Lower lobe of right lung (tissue), 2 donors: Measurements from ENCODE around the gene GOLGA8M. TPM values are rescaled to one million over a fixed set of nuclear protein-coding genes. Genes with fewer than 3 reads are reported as not detected.
"Not testable (repeated sequence)": the region's sequence is repeated elsewhere in the genome, so short reads cannot be mapped to it uniquely, and the experiment has no call there.

ENCODE experiments used
- ATAC-seq, 2 donors: fragments of 200-7000 bp; cut with Tn5 transposase; one replicate each; pipeline ENCODE4 v1.9.1; 2020 to 2022; ENCODE audit warnings: mild to moderate bottlenecking in 2 of 2, moderate library complexity in 2 of 2
- DNase-seq: peaks from one replicate; pipeline ENCODE4 v3.0.0-alpha.2; 2020
- H3K27ac ChIP-seq: fragments of 200-600 bp; one replicate; pipeline ENCODE4 v1.8.0; 2022
- H3K27me3 ChIP-seq: fragments of 200-600 bp; one replicate; pipeline ENCODE4 v1.8.0; 2022; ENCODE audit warnings: low read depth
- H3K36me3 ChIP-seq: fragments of 200-600 bp; one replicate; pipeline ENCODE4 v1.8.0; 2022; ENCODE audit warnings: mild to moderate bottlenecking
- H3K4me1 ChIP-seq: fragments of 200-600 bp; one replicate; pipeline ENCODE4 v1.8.0; 2022
- H3K4me3 ChIP-seq: fragments of 200-600 bp; one replicate; pipeline ENCODE4 v1.8.0; 2022; ENCODE audit warnings: mild to moderate bottlenecking
- H3K9me3 ChIP-seq: fragments of 200-600 bp; one replicate; pipeline ENCODE4 v1.8.0; 2022
- intact Hi-C: fragments of 100-400 bp; cut with DNase I; formaldehyde crosslinking; loops from one replicate; pipeline ENCODE4 v1.11.0; 2022
- total RNA-seq: library from RNA; stranded (reverse); fragmentation: NEBNext Ultra II Directional; extraction: Animal tissue kit (Norgen Biotek cat#: 25700); gene quantifications from one replicate; pipeline ENCODE4 v1.2.1, GENCODE V29; 2021
- donor health status: DM: no; HTN: yes; CAD: no; lungs with severe emphysema.

Gene GOLGA8M
- total RNA-seq, 1 donor from 2014 or later, result 2.9 TPM

DNA sequence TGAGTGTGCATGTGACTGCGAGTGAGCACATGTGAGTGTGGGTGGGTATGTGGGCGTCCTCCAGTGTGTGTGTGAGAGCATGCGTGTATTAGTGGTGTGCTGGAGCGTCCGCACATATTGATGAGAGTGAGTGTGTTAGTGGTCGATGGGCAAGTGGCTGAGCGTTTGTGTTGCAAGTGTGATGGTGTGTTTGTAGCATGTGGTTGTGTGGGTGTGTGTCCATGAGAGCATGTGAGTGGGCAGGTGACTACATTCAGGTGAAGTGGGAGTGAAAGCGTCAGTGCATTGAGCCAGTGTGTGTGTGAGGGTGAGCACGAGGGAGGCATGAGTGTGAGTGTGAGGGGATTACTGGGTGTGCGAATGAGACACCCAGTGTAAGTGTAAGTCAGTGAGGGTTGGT, 59.7 kb downstream of the GOLGA8M start:
- intact Hi-C loops, H3K9me3 ChIP-seq, H3K36me3 ChIP-seq, ATAC-seq, H3K4me1 ChIP-seq, H3K27me3 ChIP-seq, DNase-seq, H3K4me3 ChIP-seq, H3K27ac ChIP-seq: not testable (repeated sequence)

Other genes starting within 250 kb of the GOLGA8M start
- gene GOLGA8G, start 179.4 kb downstream of the GOLGA8M start, total RNA-seq, result not detected
- gene GOLGA6L25, start 158.9 kb downstream of the GOLGA8M start, total RNA-seq, result not detected
- not detected for gene GOLGA6L7, start 136.2 kb upstream of the GOLGA8M start, total RNA-seq
- 3.8 TPM for gene APBA2, start 173.6 kb upstream of the GOLGA8M start, total RNA-seq